Fibroblast of peridontal ligament (primary cell): ENCODE measurements around the gene NBPF11.
"Not testable (repeated sequence)": the region's sequence is repeated elsewhere in the genome, so short reads cannot be mapped to it uniquely, and the experiment has no call there.

Experiments
- DNase-seq: peaks from one replicate; pipeline ENCODE4 v3.0.0-alpha.2; 2010; ENCODE audit errors: extremely low read depth

NBPF11 gene

GRCh38 chr1:148149050-148149815 lies 2.8 kb downstream of the NBPF11 start:
- DNase-seq: not testable (repeated sequence)

DNA sequence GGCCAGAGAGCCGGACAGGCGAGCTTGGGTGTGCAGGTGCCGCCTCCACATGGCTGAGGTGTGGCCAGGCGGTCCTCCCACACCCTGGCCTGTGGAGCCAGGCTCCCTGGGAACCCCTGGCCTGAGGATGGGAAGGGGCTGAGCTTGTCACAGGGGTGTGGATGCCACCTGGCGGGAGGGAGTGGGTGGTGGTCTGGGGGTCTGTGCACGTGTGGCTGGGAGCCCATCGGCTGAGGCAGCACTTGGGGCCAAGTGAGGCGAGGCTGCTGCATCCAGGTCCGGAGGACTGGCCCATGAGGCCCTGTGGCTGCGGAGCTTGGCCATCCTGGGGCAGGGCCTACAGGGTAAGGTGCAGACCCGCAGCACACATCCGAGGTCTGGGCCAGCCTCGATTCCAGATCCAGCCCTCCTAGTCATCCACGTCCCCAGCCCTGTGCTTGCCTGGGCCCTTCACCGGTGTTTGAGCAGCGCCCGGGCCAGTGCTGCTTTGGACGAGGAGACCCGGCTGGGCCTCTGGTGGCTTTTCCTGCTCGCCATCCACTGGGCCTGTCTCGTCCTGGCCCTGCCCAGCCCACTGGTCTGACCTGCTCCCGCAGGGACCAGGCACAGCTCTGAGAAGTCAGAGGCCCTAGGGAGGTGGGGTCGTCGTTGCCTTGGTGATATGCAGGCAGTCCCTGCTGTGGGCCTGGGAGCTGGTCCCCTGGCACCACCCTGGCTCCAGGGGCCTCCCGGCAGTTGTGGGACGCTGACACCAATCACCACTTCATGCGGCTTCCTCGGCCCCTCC lies 4.8 kb downstream of the NBPF11 start:
- DNase-seq: not testable (repeated sequence)

- DNase-seq: not testable (repeated sequence)
Observed at GRCh38 chr1:148146191-148146997, 5.7 kb downstream of the NBPF11 start.

- DNase-seq: not testable (repeated sequence)
Observed at GRCh38 chr1:148143223-148143622, 8.9 kb downstream of the NBPF11 start.

GRCh38 chr1:148141936-148142335 lies 10.1 kb downstream of the NBPF11 start:
- DNase-seq: not testable (repeated sequence)

- DNase-seq: not testable (repeated sequence)
Observed at GRCh38 chr1:148138606-148139005, 13.5 kb downstream of the NBPF11 start.

GRCh38 chr1:148122341-148122740 lies 29.7 kb downstream of the NBPF11 start:
- DNase-seq: not testable (repeated sequence)

DNA sequence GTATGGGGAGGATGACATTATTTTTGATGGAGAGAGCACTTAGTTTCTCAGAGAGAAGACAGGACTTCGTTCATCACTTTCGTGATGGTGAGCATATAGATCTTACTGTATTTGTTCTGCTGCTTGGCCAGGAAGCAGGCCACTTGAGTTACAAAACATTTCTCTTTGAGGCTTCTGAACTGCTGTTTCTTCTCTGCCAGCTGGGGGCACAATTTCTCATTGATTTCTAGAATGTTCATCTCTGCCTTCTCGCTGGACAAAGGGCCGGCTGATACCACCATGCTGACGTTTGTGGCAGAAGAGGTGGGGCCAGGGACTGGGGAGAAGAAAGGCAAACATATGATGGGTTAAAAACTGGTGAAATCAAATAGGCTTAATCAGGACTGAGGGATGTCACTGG lies 31.7 kb downstream of the NBPF11 start:
- peak; percentile 24 for DNase-seq

- DNase-seq: not testable (repeated sequence)
Observed at GRCh38 chr1:148095732-148096131, 56.3 kb downstream of the NBPF11 start.

GRCh38 chr1:148086196-148086595 lies 65.9 kb downstream of the NBPF11 start:
- DNase-seq: not testable (repeated sequence)

GRCh38 chr1:148081205-148081604 lies 70.9 kb downstream of the NBPF11 start:
- DNase-seq: not testable (repeated sequence)

- DNase-seq: not testable (repeated sequence)
Observed at GRCh38 chr1:148078632-148079519, 73.2 kb downstream of the NBPF11 start.

- DNase-seq: not testable (repeated sequence)
Observed at GRCh38 chr1:148078090-148078489, 74.0 kb downstream of the NBPF11 start.

DNA sequence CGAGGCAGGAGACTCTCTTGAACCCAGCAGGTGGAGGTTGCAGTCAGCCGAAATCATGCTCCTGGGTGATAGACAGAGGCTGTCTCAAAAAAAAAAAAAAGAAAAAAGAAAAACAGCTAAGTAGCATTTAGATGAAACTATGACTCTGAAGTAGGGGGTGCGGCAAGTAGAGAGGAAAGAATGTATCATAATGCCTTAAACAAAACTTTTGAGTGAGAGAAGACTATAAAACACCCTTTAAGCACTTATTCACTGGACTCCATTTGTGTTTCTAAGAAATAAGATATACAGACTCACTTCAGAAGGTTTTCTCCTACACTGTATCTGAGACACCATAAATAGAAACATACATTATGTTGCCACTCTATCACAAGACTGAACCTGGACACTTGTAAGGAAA lies 74.6 kb downstream of the NBPF11 start:
- not testable (repeated sequence) for DNase-seq

DNA sequence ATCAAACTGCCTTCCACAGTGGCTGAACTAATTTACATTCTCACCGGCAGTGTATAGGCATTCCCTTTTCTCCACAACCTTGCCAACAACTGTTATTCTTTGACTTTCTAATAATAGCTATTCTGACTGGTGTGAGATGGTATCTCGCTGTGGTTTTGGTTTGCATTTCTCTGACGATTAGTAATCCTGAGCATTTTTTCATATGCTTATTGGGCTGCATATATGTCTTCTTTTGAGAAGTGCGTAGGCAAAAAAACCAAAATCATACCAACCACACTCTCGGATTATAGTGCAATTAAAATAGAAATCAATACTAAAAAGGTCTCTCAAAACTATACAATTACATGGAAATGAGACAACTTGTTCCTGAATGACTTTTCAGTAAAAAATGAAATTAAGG lies 78.7 kb downstream of the NBPF11 start:
- not testable (repeated sequence) for DNase-seq

DNA sequence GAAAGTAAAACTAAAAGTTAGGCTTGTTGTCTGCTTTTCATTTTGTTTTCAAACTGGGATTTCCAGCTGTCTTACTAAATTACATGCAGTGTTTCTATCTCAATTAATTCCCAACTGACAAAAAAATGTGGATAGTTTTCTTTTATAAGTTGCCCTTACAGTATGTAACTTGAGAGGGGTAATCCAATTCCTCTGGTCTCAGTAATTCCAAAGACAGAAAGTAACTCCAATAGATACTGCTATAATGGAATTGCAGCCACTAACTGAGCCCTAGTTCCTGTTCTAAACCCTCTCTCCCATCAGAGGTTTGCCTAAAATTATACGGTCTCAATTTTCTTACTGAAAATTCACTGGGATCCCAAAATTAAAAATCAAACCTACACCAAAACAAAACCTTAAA lies 83.5 kb downstream of the NBPF11 start:
- DNase-seq: not testable (repeated sequence)

- not testable (repeated sequence) for DNase-seq
Observed at GRCh38 chr1:148068201-148068600, 83.9 kb downstream of the NBPF11 start.

DNA sequence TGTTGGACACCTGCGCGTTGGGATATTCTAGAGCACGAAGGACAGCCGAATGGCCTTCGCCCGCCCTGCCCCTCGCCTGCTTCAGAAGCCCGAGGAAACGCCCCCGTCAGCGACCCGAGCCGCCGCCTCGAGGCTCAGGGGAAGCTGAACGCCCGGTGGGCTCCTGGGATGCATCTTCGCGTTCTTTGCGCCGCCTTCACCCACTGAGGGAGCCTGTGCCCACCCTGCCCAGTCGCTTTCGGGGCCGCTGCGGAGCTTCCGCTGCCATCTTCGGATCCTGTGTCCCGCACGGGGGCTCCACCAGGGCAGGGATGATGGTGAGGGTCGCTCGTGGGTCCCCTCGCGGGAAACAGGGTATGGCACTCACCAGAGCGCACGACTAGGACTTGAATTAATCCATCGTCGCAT lies 91.8 kb downstream of the NBPF11 start:
- DNase-seq: not testable (repeated sequence)

GRCh38 chr1:148057384-148057783 lies 94.7 kb downstream of the NBPF11 start:
- peak; percentile 0 for DNase-seq
